PFSK-1 (cell line): Measurements from ENCODE around the gene INPP4A.

ENCODE experiments used
- POLR2AphosphoS5 ChIP-seq: IDR thresholded peaks from 2 replicates; pipeline ENCODE4 v1.6.1; 2012; ENCODE audit warnings: low read depth, mild to moderate bottlenecking, control low read depth, low read length, moderate library complexity
- REST ChIP-seq, 2 experiments: IDR thresholded peaks; 2 replicates each; pipeline versions ENCODE4 v1.6.1 to v1.8.0; 2011 to 2012; ENCODE audit warnings: low read depth in 2 of 2, low read length in 2 of 2, control low read depth in 1 of 2, inconsistent platforms in 1 of 2, mild to moderate bottlenecking in 1 of 2, moderate library complexity in 1 of 2; ENCODE audit not compliant: insufficient read depth in 1 of 2

- TF ChIP-seq REST (IDR thresholded peaks at IDR 0.05; ENCODE audit: insufficient read depth in 1 of 2, low read depth in 2 of 2, low read length in 2 of 2) (no peak), POLR2AphosphoS5 (no peak)
Measured at GRCh38 chr2:98615481-98615880, 170.8 kb downstream of the INPP4A start.
